HEK293 (cell line): ENCODE data around the gene FNDC11.

ENCODE experiments used
- GFI1B ChIP-seq: fragments of 450-650 bp; formaldehyde crosslinking; IDR thresholded peaks from 2 replicates; pipeline ENCODE4 v1.5.1; 2016; ENCODE audit warnings: missing biosample characterization, missing genetic modification characterization
- GLIS1 ChIP-seq: fragments of 450-650 bp; formaldehyde crosslinking; IDR thresholded peaks from 2 replicates; pipeline ENCODE4 v1.5.1; 2016; ENCODE audit warnings: missing biosample characterization, missing genetic modification characterization
- KLF9 ChIP-seq: fragments of 450-650 bp; formaldehyde crosslinking; IDR thresholded peaks from 2 replicates; pipeline ENCODE4 v1.5.1; 2016; ENCODE audit warnings: missing biosample characterization, missing genetic modification characterization, low read depth
- PATZ1 ChIP-seq: fragments of 450-650 bp; formaldehyde crosslinking; IDR thresholded peaks from 2 replicates; pipeline ENCODE4 v1.5.1; 2016; ENCODE audit warnings: missing biosample characterization, missing genetic modification characterization
- RBAK ChIP-seq: fragments of 450-650 bp; formaldehyde crosslinking; IDR thresholded peaks from 2 replicates; pipeline ENCODE4 v1.5.1; 2016; ENCODE audit warnings: missing biosample characterization, missing genetic modification characterization
- YY1 ChIP-seq: fragments of 450-650 bp; formaldehyde crosslinking; IDR thresholded peaks from 2 replicates; pipeline ENCODE4 v1.5.1; 2018; ENCODE audit warnings: missing biosample characterization, missing genetic modification characterization
- ZBTB17 ChIP-seq: fragments of 450-650 bp; formaldehyde crosslinking; IDR thresholded peaks from 2 replicates; pipeline ENCODE4 v1.5.1; 2016; ENCODE audit warnings: missing biosample characterization, missing genetic modification characterization
- ZIC2 ChIP-seq: fragments of 450-650 bp; formaldehyde crosslinking; IDR thresholded peaks from 2 replicates; pipeline ENCODE4 v1.5.1; 2016; ENCODE audit warnings: missing biosample characterization, missing genetic modification characterization
- ZNF121 ChIP-seq: fragments of 450-650 bp; formaldehyde crosslinking; IDR thresholded peaks from 2 replicates; pipeline ENCODE4 v1.5.1; 2016; ENCODE audit warnings: missing biosample characterization, missing genetic modification characterization
- ZNF2 ChIP-seq: fragments of 450-650 bp; formaldehyde crosslinking; IDR thresholded peaks from 2 replicates; pipeline ENCODE4 v1.5.1; 2016; ENCODE audit warnings: missing biosample characterization, missing genetic modification characterization
- ZNF302 ChIP-seq: fragments of 450-650 bp; formaldehyde crosslinking; IDR thresholded peaks from 2 replicates; pipeline ENCODE4 v1.5.1; 2016; ENCODE audit warnings: missing biosample characterization, missing genetic modification characterization, low read depth
- ZNF311 ChIP-seq: fragments of 450-650 bp; formaldehyde crosslinking; IDR thresholded peaks from 2 replicates; pipeline ENCODE4 v1.5.1; 2017; ENCODE audit warnings: missing biosample characterization, missing genetic modification characterization, borderline replicate concordance
- ZNF335 ChIP-seq: fragments of 450-650 bp; formaldehyde crosslinking; conservative IDR thresholded peaks from 2 replicates; pipeline ENCODE4 v1.5.1; 2016; ENCODE audit warnings: missing biosample characterization, missing genetic modification characterization
- ZNF350 ChIP-seq: fragments of 450-650 bp; formaldehyde crosslinking; IDR thresholded peaks from 2 replicates; pipeline ENCODE4 v1.5.0; 2017; ENCODE audit warnings: missing biosample characterization, mild to moderate bottlenecking, missing genetic modification characterization
- ZNF391 ChIP-seq: fragments of 450-650 bp; formaldehyde crosslinking; IDR thresholded peaks from 2 replicates; pipeline ENCODE4 v1.5.1; 2016; ENCODE audit warnings: low read depth, missing biosample characterization, missing genetic modification characterization, borderline replicate concordance
- ZNF416 ChIP-seq: fragments of 450-650 bp; formaldehyde crosslinking; IDR thresholded peaks from 2 replicates; pipeline ENCODE4 v1.5.1; 2016; ENCODE audit warnings: missing biosample characterization, missing genetic modification characterization
- ZNF510 ChIP-seq: fragments of 450-650 bp; formaldehyde crosslinking; IDR thresholded peaks from 2 replicates; pipeline ENCODE4 v1.5.1; 2018; ENCODE audit warnings: mild to moderate bottlenecking, missing genetic modification characterization, missing biosample characterization; ENCODE audit not compliant: insufficient replicate concordance
- ZNF513 ChIP-seq: fragments of 450-650 bp; IDR thresholded peaks from 2 replicates; pipeline ENCODE4 v1.5.1; 2018; ENCODE audit warnings: missing biosample characterization, missing genetic modification characterization
- ZNF529 ChIP-seq: fragments of 450-650 bp; formaldehyde crosslinking; IDR thresholded peaks from 2 replicates; pipeline ENCODE4 v1.5.1; 2017; ENCODE audit warnings: missing genetic modification characterization, missing biosample characterization; ENCODE audit not compliant: insufficient replicate concordance
- ZNF610 ChIP-seq: fragments of 450-650 bp; formaldehyde crosslinking; IDR thresholded peaks from 2 replicates; pipeline ENCODE4 v1.5.1; 2016; ENCODE audit warnings: missing biosample characterization, missing genetic modification characterization, borderline replicate concordance
- ZNF623 ChIP-seq: fragments of 450-650 bp; formaldehyde crosslinking; IDR thresholded peaks from 2 replicates; pipeline ENCODE4 v1.5.1; 2016; ENCODE audit warnings: missing biosample characterization, missing genetic modification characterization
- ZNF654 ChIP-seq: fragments of 450-650 bp; formaldehyde crosslinking; IDR thresholded peaks from 2 replicates; pipeline ENCODE4 v1.5.1; 2016; ENCODE audit warnings: low read depth, missing biosample characterization, missing genetic modification characterization
- ZNF677 ChIP-seq: fragments of 450-650 bp; IDR thresholded peaks from 2 replicates; pipeline ENCODE4 v1.5.0; 2018; ENCODE audit warnings: missing biosample characterization, mild to moderate bottlenecking, missing genetic modification characterization, moderate library complexity
- ZNF837 ChIP-seq: fragments of 450-650 bp; formaldehyde crosslinking; IDR thresholded peaks from 2 replicates; pipeline ENCODE4 v1.5.1; 2016; ENCODE audit warnings: missing biosample characterization, missing genetic modification characterization
- ZSCAN16 ChIP-seq: fragments of 450-650 bp; formaldehyde crosslinking; IDR thresholded peaks from 2 replicates; pipeline ENCODE4 v1.5.1; 2016; ENCODE audit warnings: missing biosample characterization, missing genetic modification characterization
- ZSCAN4 ChIP-seq: fragments of 450-650 bp; formaldehyde crosslinking; IDR thresholded peaks from 2 replicates; pipeline ENCODE4 v1.5.1; 2017; ENCODE audit warnings: missing biosample characterization, missing genetic modification characterization
- TF ChIP-seq, protein P1 (sequence below): fragments of 450-650 bp; formaldehyde crosslinking; IDR thresholded peaks from 2 replicates; pipeline ENCODE4 v1.5.1; 2017; ENCODE audit warnings: missing biosample characterization, missing genetic modification characterization
- TF ChIP-seq, protein P2 (sequence below): fragments of 450-650 bp; formaldehyde crosslinking; IDR thresholded peaks from 2 replicates; pipeline ENCODE4 v1.5.1; 2017; ENCODE audit warnings: missing biosample characterization, missing genetic modification characterization
- TF ChIP-seq, protein P3 (sequence below): fragments of 450-650 bp; formaldehyde crosslinking; IDR thresholded peaks from 2 replicates; pipeline ENCODE4 v1.5.1; 2016; ENCODE audit warnings: missing biosample characterization, missing genetic modification characterization, borderline replicate concordance

The FNDC11 gene

GRCh38 chr20:63531686-63532448 is 22.1 kb upstream of the FNDC11 start (continued):
- TF ChIP-seq ZSCAN4, result peak; percentile 100
- no peak for TF ChIP-seq ZNF350
- no peak for TF ChIP-seq ZNF416 (tag by site-specific recombination)
- TF ChIP-seq PATZ1 (tag by site-specific recombination), result peak; percentile 53; the same call in 1 of the 2 replicates
- TF ChIP-seq YY1 (tag by site-specific recombination), result no peak
- no peak for TF ChIP-seq GLIS1 (tag by site-specific recombination)
- no peak for TF ChIP-seq ZNF121 (tag by site-specific recombination)
- 0 out of 2 replicates have a peak, but pooled peaks have one; percentile 62 for TF ChIP-seq ZBTB17 (tag by site-specific recombination)
- no peak for TF ChIP-seq ZNF654 (tag by site-specific recombination)
- TF ChIP-seq ZNF529 (tag by site-specific recombination), result no peak
- no peak for TF ChIP-seq GFI1B (tag by site-specific recombination)
- TF ChIP-seq ZNF837 (tag by site-specific recombination), result peak; percentile 91; the same call in 1 of the 2 replicates
- TF ChIP-seq ZSCAN16, result no peak
- TF ChIP-seq, protein P1, sequence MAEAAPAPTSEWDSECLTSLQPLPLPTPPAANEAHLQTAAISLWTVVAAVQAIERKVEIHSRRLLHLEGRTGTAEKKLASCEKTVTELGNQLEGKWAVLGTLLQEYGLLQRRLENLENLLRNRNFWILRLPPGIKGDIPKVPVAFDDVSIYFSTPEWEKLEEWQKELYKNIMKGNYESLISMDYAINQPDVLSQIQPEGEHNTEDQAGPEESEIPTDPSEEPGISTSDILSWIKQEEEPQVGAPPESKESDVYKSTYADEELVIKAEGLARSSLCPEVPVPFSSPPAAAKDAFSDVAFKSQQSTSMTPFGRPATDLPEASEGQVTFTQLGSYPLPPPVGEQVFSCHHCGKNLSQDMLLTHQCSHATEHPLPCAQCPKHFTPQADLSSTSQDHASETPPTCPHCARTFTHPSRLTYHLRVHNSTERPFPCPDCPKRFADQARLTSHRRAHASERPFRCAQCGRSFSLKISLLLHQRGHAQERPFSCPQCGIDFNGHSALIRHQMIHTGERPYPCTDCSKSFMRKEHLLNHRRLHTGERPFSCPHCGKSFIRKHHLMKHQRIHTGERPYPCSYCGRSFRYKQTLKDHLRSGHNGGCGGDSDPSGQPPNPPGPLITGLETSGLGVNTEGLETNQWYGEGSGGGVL, result no peak
- no peak for TF ChIP-seq KLF9 (tag by site-specific recombination)
- no peak for TF ChIP-seq ZNF335 (tag by site-specific recombination)
- TF ChIP-seq ZIC2 (tag by site-specific recombination), result no peak
- TF ChIP-seq ZNF2 (tag by site-specific recombination), result peak; percentile 77
- TF ChIP-seq RBAK (tag by site-specific recombination), result no peak
- TF ChIP-seq ZNF510, result no peak
- TF ChIP-seq ZNF623, result no peak
- TF ChIP-seq ZNF302 (tag by site-specific recombination), result no peak
- TF ChIP-seq ZNF677 (tag by site-specific recombination), result no peak
- TF ChIP-seq ZNF513, result no peak
- TF ChIP-seq, protein P2, sequence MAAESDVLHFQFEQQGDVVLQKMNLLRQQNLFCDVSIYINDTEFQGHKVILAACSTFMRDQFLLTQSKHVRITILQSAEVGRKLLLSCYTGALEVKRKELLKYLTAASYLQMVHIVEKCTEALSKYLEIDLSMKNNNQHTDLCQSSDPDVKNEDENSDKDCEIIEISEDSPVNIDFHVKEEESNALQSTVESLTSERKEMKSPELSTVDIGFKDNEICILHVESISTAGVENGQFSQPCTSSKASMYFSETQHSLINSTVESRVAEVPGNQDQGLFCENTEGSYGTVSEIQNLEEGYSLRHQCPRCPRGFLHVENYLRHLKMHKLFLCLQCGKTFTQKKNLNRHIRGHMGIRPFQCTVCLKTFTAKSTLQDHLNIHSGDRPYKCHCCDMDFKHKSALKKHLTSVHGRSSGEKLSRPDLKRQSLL, result no peak
- TF ChIP-seq ZNF311 (tag by site-specific recombination), result no peak
- TF ChIP-seq ZNF391 (tag by site-specific recombination), result peak; percentile 49
- no peak for TF ChIP-seq ZNF610
- TF ChIP-seq, protein P3, sequence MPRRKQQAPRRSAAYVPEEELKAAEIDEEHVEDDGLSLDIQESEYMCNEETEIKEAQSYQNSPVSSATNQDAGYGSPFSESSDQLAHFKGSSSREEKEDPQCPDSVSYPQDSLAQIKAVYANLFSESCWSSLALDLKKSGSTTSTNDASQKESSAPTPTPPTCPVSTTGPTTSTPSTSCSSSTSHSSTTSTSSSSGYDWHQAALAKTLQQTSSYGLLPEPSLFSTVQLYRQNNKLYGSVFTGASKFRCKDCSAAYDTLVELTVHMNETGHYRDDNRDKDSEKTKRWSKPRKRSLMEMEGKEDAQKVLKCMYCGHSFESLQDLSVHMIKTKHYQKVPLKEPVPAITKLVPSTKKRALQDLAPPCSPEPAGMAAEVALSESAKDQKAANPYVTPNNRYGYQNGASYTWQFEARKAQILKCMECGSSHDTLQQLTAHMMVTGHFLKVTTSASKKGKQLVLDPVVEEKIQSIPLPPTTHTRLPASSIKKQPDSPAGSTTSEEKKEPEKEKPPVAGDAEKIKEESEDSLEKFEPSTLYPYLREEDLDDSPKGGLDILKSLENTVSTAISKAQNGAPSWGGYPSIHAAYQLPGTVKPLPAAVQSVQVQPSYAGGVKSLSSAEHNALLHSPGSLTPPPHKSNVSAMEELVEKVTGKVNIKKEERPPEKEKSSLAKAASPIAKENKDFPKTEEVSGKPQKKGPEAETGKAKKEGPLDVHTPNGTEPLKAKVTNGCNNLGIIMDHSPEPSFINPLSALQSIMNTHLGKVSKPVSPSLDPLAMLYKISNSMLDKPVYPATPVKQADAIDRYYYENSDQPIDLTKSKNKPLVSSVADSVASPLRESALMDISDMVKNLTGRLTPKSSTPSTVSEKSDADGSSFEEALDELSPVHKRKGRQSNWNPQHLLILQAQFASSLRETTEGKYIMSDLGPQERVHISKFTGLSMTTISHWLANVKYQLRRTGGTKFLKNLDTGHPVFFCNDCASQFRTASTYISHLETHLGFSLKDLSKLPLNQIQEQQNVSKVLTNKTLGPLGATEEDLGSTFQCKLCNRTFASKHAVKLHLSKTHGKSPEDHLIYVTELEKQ (tag by site-specific recombination), result no peak
